ENCODE results near the gene VTN.
A peak's percentile ranks its signal among the peaks of the same experiment; 100 is the strongest.

The VTN gene

GRCh38 chr17:28396635-28397239 lies 26.6 kb upstream of the VTN start:
- DNase-seq, result no peak
- intact Hi-C loops (cut with DNase I), result no loop called here

GRCh38 chr17:28395968-28396367 lies 25.9 kb upstream of the VTN start:
- DNase-seq, result no peak
- intact Hi-C loops (cut with DNase I), result no loop called here

- intact Hi-C loops (cut with DNase I), result no loop called here
- no peak for DNase-seq
Observed at GRCh38 chr17:28395426-28395825, 25.3 kb upstream of the VTN start.

GRCh38 chr17:28394337-28395116 lies 24.4 kb upstream of the VTN start:
- intact Hi-C loops (cut with DNase I), result no loop called here
- DNase-seq, result no peak

GRCh38 chr17:28392491-28392890 lies 22.4 kb upstream of the VTN start:
- intact Hi-C loops (cut with DNase I), result no loop called here
- DNase-seq, result no peak

GRCh38 chr17:28391401-28391800 lies 21.3 kb upstream of the VTN start:
- intact Hi-C loops (cut with DNase I), result no loop called here
- DNase-seq, result no peak

GRCh38 chr17:28390984-28391383 lies 20.9 kb upstream of the VTN start:
- intact Hi-C loops (cut with DNase I), result no loop called here
- no peak for DNase-seq

GRCh38 chr17:28390563-28390962 lies 20.5 kb upstream of the VTN start:
- intact Hi-C loops (cut with DNase I), result no loop called here
- DNase-seq, result no peak

- intact Hi-C loops (cut with DNase I), result no loop called here
- no peak for DNase-seq
Observed at GRCh38 chr17:28390141-28390540, 20.0 kb upstream of the VTN start.

- intact Hi-C loops (cut with DNase I), result no loop called here
- DNase-seq, result peak in 1 of 42 donors; percentile 10
Observed at GRCh38 chr17:28388106-28388505, 18.0 kb upstream of the VTN start.

GRCh38 chr17:28386391-28386790 lies 16.3 kb upstream of the VTN start:
- intact Hi-C loops (cut with DNase I), result no loop called here

GRCh38 chr17:28385406-28385805 lies 15.3 kb upstream of the VTN start:
- peak in 1 of 42 donors; percentile 30 for DNase-seq
- intact Hi-C loops (cut with DNase I), result no loop called here

More at GRCh38 chr17:28386391-28386790, 16.3 kb upstream of the VTN start:
- DNase-seq, result no peak

- intact Hi-C loops (cut with DNase I), result no loop called here
- DNase-seq, result peak in 2 of 42 donors; percentile 12 to 22
Observed at GRCh38 chr17:28385037-28385400, 14.9 kb upstream of the VTN start.

GRCh38 chr17:28384281-28385036 lies 14.4 kb upstream of the VTN start:
- DNase-seq, result peak in 31 of 42 donors; percentile 26 to 77 (median 52)
- intact Hi-C loops (cut with DNase I), result no loop called here

GRCh38 chr17:28381141-28381825 lies 11.2 kb upstream of the VTN start:
- DNase-seq, result peak in 26 of 42 donors; percentile 12 to 73 (median 52)

GRCh38 chr17:28379814-28380801 lies 10.0 kb upstream of the VTN start:
- peak in 12 of 42 donors; percentile 33 to 66 (median 55) for DNase-seq
- intact Hi-C loops (cut with DNase I), result no loop called here

More at GRCh38 chr17:28381141-28381825, 11.2 kb upstream of the VTN start:
- intact Hi-C loops (cut with DNase I), result no loop called here

GRCh38 chr17:28372945-28373274 lies 2.8 kb upstream of the VTN start:
- intact Hi-C loops (cut with DNase I), result no loop called here
- DNase-seq, result peak in 1 of 42 donors; percentile 10

GRCh38 chr17:28372203-28372944 lies 2.3 kb upstream of the VTN start:
- intact Hi-C loops (cut with DNase I), result no loop called here

More at GRCh38 chr17:28372203-28372944, 2.3 kb upstream of the VTN start:
- DNase-seq, result peak in 35 of 42 donors; percentile 23 to 71 (median 54)

All from head of caudate nucleus (tissue), 42 donors.